ENCODE results near the gene TEP1. TPM values are rescaled to one million over a fixed set of nuclear protein-coding genes. Genes with fewer than 3 reads are reported as not detected.
"Not testable (repeated sequence)": the region's sequence is repeated elsewhere in the genome, so short reads cannot be mapped to it uniquely, and the experiment has no call there.

The TEP1 gene
- total RNA-seq, 4 donors from 2014 or later: 91.6 to 138 (median 110) TPM

- no peaks in the 10 kb centered on the region for H3K27me3 ChIP-seq
- no peaks in the 10 kb centered on the region for H3K9me3 ChIP-seq
- no peak overlapping the region for H3K4me3 ChIP-seq
- peaks cover 2 to 100% (median 6%) of the 10 kb centered on the region in 3 donors for H3K36me3 ChIP-seq
- DNase-seq: no peak
- no peak for TF ChIP-seq POLR2A (IDR thresholded peaks at IDR 0.05)
- TF ChIP-seq, protein P1, sequence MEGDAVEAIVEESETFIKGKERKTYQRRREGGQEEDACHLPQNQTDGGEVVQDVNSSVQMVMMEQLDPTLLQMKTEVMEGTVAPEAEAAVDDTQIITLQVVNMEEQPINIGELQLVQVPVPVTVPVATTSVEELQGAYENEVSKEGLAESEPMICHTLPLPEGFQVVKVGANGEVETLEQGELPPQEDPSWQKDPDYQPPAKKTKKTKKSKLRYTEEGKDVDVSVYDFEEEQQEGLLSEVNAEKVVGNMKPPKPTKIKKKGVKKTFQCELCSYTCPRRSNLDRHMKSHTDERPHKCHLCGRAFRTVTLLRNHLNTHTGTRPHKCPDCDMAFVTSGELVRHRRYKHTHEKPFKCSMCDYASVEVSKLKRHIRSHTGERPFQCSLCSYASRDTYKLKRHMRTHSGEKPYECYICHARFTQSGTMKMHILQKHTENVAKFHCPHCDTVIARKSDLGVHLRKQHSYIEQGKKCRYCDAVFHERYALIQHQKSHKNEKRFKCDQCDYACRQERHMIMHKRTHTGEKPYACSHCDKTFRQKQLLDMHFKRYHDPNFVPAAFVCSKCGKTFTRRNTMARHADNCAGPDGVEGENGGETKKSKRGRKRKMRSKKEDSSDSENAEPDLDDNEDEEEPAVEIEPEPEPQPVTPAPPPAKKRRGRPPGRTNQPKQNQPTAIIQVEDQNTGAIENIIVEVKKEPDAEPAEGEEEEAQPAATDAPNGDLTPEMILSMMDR (IDR thresholded peaks at IDR 0.05): no peak
- no peak overlapping the region for H3K27ac ChIP-seq
- H3K4me1 ChIP-seq: peaks cover 0 to 19% (median 0%) of the 10 kb centered on the region in 4 donors
These were observed 40.5 kb downstream of the TEP1 start for GRCh38 chr14:20372796-20373195.

- Histone ChIP-seq H3K27ac (no peak overlapping the region), H3K9me3 (no peaks in the 10 kb centered on the region), H3K4me1 (no peaks in the 10 kb centered on the region), H3K4me3 (no peak overlapping the region), H3K27me3 (no peaks in the 10 kb centered on the region), H3K36me3 (peaks cover 0 to 71% (median 0%) of the 10 kb centered on the region in 3 donors)
- TF ChIP-seq, protein P1 (IDR thresholded peaks at IDR 0.05): no peak
- TF ChIP-seq POLR2A (IDR thresholded peaks at IDR 0.05): no peak
- DNase-seq: no peak
These were observed 47.4 kb downstream of the TEP1 start for GRCh38 chr14:20365928-20366327.

- DNase-seq, H3K4me1 ChIP-seq, H3K4me3 ChIP-seq, H3K9me3 ChIP-seq, H3K27me3 ChIP-seq: not testable (repeated sequence)
- H3K27ac ChIP-seq: peak overlapping the region in 1 of 4 donors; percentile 4
- peaks cover 0 to 57% (median 0%) of the 10 kb centered on the region in 3 donors for H3K36me3 ChIP-seq
These were observed 54.8 kb downstream of the TEP1 start for GRCh38 chr14:20358474-20358873.

DNA sequence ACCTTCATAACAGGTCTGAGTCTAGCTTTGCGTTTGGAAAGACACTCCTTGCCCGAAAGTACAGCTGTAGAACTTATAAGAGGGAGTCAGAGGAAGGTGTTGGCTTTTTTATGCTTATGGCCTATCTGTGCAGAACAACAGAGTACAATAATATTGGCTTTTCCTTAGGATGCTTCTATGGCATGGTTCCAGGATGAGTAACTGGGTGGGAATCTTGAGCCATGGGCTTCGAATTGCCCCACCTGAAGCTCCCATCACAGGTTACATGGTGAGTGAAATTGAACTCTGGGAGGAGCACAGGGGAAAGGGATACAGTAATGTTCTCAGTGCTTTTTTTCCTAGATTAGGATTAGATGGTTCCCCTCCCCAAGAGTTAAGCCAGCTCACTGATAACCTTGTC lies 56.9 kb downstream of the TEP1 start:
- no peaks in the 10 kb centered on the region for H3K9me3 ChIP-seq
- H3K4me3 ChIP-seq: no peak overlapping the region
- H3K36me3 ChIP-seq: peaks cover 0 to 73% (median 0%) of the 10 kb centered on the region in 3 donors
- TF ChIP-seq POLR2A (IDR thresholded peaks at IDR 0.05): no peak
- TF ChIP-seq, protein P1 (IDR thresholded peaks at IDR 0.05): no peak
- no peaks in the 10 kb centered on the region for H3K27me3 ChIP-seq
- no peak overlapping the region for H3K27ac ChIP-seq
- no peak for DNase-seq
- no peaks in the 10 kb centered on the region for H3K4me1 ChIP-seq

GRCh38 chr14:20350860-20351259 lies 62.4 kb downstream of the TEP1 start:
- H3K4me3 ChIP-seq: no peak overlapping the region
- TF ChIP-seq POLR2A (IDR thresholded peaks at IDR 0.05): no peak
- TF ChIP-seq, protein P1 (IDR thresholded peaks at IDR 0.05): peak in 2 of 6 experiments; percentile 11 to 16
- H3K36me3 ChIP-seq: peaks cover 0 to 61% (median 0%) of the 10 kb centered on the region in 3 donors

DNA sequence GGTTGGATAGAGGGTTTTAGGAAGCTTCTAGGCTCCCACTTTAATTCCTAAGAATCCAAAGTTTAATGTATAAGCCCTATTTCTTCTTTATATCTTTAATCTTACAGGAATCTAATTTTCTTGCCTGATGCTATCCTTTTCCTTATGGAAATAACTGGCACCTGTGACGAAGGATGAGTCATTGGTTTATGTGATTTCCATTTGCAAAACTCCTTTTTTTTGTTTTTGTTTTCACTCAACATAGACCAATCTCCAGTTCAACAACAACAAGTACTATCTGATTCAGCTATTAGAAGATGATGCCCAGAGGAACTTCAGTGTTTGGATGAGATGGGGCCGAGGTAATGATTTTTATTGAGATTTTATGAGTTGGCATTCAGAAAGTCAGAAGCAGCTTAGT lies 63.0 kb downstream of the TEP1 start:
- DNase-seq: no peak
- Histone ChIP-seq H3K4me3 (no peak overlapping the region), H3K27me3 (no peaks in the 10 kb centered on the region), H3K27ac (no peak overlapping the region), H3K9me3 (no peaks in the 10 kb centered on the region), H3K4me1 (no peaks in the 10 kb centered on the region), H3K36me3 (peaks cover 0 to 55% (median 0%) of the 10 kb centered on the region in 3 donors)
- TF ChIP-seq POLR2A (IDR thresholded peaks at IDR 0.05): no peak
- TF ChIP-seq, protein P1 (IDR thresholded peaks at IDR 0.05): no peak

More at GRCh38 chr14:20350860-20351259, 62.4 kb downstream of the TEP1 start:
- H3K4me1 ChIP-seq: no peaks in the 10 kb centered on the region
- DNase-seq: no peak
- H3K9me3 ChIP-seq: no peaks in the 10 kb centered on the region
- no peaks in the 10 kb centered on the region for H3K27me3 ChIP-seq
- no peak overlapping the region for H3K27ac ChIP-seq

All from Peyer's patch (tissue), 4 donors.